ENCODE measurements around the gene CACNB1. TPM values are rescaled to one million over a fixed set of nuclear protein-coding genes. Genes with fewer than 3 reads are reported as not detected.

Gene CACNB1
- total and polyA plus RNA-seq, 2 of the 13 experiments (the other 11 are each of a cell fraction or from before 2014, with no cell fraction given) = 0.75 to 1.5 TPM

- TF ChIP-seq SNAPC4 (CRISPR knock-in tag; IDR thresholded peaks at IDR 0.05) (no peak), THAP11 (CRISPR knock-in tag; IDR thresholded peaks at IDR 0.05) (no peak), NONO (IDR thresholded peaks at IDR 0.05) (no peak), NONO (CRISPR knock-in tag; conservative IDR thresholded peaks at IDR 0.05) (no peak), ZNF576 (CRISPR knock-in tag; IDR thresholded peaks at IDR 0.05) (no peak), NR2C2 (CRISPR knock-in tag; IDR thresholded peaks at IDR 0.05; ENCODE audit: borderline replicate concordance) (no peak), NPAS2 (CRISPR knock-in tag; IDR thresholded peaks at IDR 0.05; ENCODE audit: borderline replicate concordance) (no peak), SNRNP70 (IDR thresholded peaks at IDR 0.05; ENCODE audit: low read depth, low read length) (no peak)
- TF ChIP-seq, protein P1, sequence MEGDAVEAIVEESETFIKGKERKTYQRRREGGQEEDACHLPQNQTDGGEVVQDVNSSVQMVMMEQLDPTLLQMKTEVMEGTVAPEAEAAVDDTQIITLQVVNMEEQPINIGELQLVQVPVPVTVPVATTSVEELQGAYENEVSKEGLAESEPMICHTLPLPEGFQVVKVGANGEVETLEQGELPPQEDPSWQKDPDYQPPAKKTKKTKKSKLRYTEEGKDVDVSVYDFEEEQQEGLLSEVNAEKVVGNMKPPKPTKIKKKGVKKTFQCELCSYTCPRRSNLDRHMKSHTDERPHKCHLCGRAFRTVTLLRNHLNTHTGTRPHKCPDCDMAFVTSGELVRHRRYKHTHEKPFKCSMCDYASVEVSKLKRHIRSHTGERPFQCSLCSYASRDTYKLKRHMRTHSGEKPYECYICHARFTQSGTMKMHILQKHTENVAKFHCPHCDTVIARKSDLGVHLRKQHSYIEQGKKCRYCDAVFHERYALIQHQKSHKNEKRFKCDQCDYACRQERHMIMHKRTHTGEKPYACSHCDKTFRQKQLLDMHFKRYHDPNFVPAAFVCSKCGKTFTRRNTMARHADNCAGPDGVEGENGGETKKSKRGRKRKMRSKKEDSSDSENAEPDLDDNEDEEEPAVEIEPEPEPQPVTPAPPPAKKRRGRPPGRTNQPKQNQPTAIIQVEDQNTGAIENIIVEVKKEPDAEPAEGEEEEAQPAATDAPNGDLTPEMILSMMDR (CRISPR knock-in tag; IDR thresholded peaks at IDR 0.05) = peak; percentile 78
- TF ChIP-seq, protein P2, sequence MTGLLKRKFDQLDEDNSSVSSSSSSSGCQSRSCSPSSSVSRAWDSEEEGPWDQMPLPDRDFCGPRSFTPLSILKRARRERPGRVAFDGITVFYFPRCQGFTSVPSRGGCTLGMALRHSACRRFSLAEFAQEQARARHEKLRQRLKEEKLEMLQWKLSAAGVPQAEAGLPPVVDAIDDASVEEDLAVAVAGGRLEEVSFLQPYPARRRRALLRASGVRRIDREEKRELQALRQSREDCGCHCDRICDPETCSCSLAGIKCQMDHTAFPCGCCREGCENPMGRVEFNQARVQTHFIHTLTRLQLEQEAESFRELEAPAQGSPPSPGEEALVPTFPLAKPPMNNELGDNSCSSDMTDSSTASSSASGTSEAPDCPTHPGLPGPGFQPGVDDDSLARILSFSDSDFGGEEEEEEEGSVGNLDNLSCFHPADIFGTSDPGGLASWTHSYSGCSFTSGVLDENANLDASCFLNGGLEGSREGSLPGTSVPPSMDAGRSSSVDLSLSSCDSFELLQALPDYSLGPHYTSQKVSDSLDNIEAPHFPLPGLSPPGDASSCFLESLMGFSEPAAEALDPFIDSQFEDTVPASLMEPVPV (CRISPR knock-in tag; IDR thresholded peaks at IDR 0.05) = no peak
Measured at GRCh38 chr17:39235555-39236449, 38.3 kb upstream of the CACNB1 start (continued).
